ENCODE data around the gene ZNF385C.
A peak's percentile ranks its signal among the peaks of the same experiment; 100 is the strongest.

- TF ChIP-seq CTCF (IDR thresholded peaks at IDR 0.05), result peak; percentile 42 to 77 (median 65)
- no peak for TF ChIP-seq POLR2A (IDR thresholded peaks at IDR 0.05)
These were observed 3.4 kb upstream of the ZNF385C start for GRCh38 chr17:42101513-42102292.

All from esophagus squamous epithelium (tissue), 4 donors.